Muscle of leg (tissue), 11 donors: ENCODE data around the gene KANTR. TPM values are rescaled to one million over a fixed set of nuclear protein-coding genes. Genes with fewer than 3 reads are reported as not detected.

Experiments used
- DNase-seq: peaks from one replicate; pipeline ENCODE4 v3.0.0; 2013
- H3K27ac ChIP-seq: one replicate; pipeline ENCODE4 v1.5.1; 2013; ENCODE audit warnings: mild to moderate bottlenecking, low read length, control low read depth
- H3K27me3 ChIP-seq: one replicate; pipeline ENCODE4 v1.6.1; 2013; ENCODE audit warnings: low read length; ENCODE audit not compliant: control insufficient read depth, insufficient read depth
- H3K36me3 ChIP-seq: one replicate; pipeline ENCODE4 v1.6.1; 2013; ENCODE audit warnings: low read length; ENCODE audit not compliant: control insufficient read depth, insufficient read depth
- H3K4me1 ChIP-seq: one replicate; pipeline ENCODE4 v1.6.1; 2013; ENCODE audit warnings: low read length; ENCODE audit not compliant: control insufficient read depth, insufficient read depth
- H3K4me3 ChIP-seq: one replicate; pipeline ENCODE4 v1.5.1; 2013; ENCODE audit warnings: low read length, control low read depth
- H3K9me3 ChIP-seq: replicated peaks from 2 replicates; pipeline ENCODE4 v1.6.1; 2013; ENCODE audit warnings: low read depth, low read length; ENCODE audit not compliant: control insufficient read depth
- WGBS: methylation state at CpG from one replicate; pipeline ENCODE4 v1.1.5; 2013; ENCODE audit warnings: missing lambda C conversion rate; ENCODE audit not compliant: insufficient coverage; 5-methylcytosine and 5-hydroxymethylcytosine counted together
- polyA plus RNA-seq, 8 donors: library from polyadenylated mRNA; unstranded; fragments of 120-200 nt; gene quantifications; one replicate each; pipeline versions ENCODE4 v1.2.1 to v1.2.3, GENCODE V29; 2013; ENCODE audit warnings: inconsistent platforms in 1 of 8, low replicate concordance in 1 of 8; ENCODE audit not compliant: insufficient read length in 8 of 8, insufficient read depth in 1 of 8
- total RNA-seq: library from RNA; stranded (reverse); fragments of 120-200 nt; gene quantifications from one replicate; pipeline ENCODE4 v1.2.4, GENCODE V29; 2013

KANTR gene
- total and polyA plus RNA-seq, 9 donors, result 4.3 to 18.2 (median 8.5) TPM

GRCh38 chrX:53081925-53082772 lies 11.8 kb upstream of the KANTR start, which contains the start of gene TSPYL2:
Gene TSPYL2 (plus strand): TSS chrX:53082367. CDS start chrX:53082499, 132 bp downstream.
- peaks cover 46% of the 10 kb centered on the region for H3K27me3 ChIP-seq
- H3K4me1 ChIP-seq, result peaks cover 8% of the 10 kb centered on the region
- no peaks in the 10 kb centered on the region for H3K9me3 ChIP-seq

GRCh38 chrX:53082773-53083616 lies 10.9 kb upstream of the KANTR start:
- WGBS, result 39% methylated on average over 28 of the region's 31 CpGs
- peak overlapping the region; percentile 88 for H3K27ac ChIP-seq
- H3K4me1 ChIP-seq, result peaks cover 9% of the 10 kb centered on the region
- peaks cover 49% of the 10 kb centered on the region for H3K27me3 ChIP-seq
- H3K4me3 ChIP-seq, result peak overlapping the region; percentile 72
- no peak for DNase-seq
- peaks cover 21% of the 10 kb centered on the region for H3K36me3 ChIP-seq
- H3K9me3 ChIP-seq, result no peaks in the 10 kb centered on the region

More at GRCh38 chrX:53081925-53082772, 11.8 kb upstream of the KANTR start, which contains the start of gene TSPYL2:
- 38% methylated on average over 71 of the region's 86 CpGs for WGBS
- Histone ChIP-seq H3K27ac (peak within 1 kb of the TSS; percentile 88), H3K36me3 (peaks cover 21% of the 10 kb centered on the region), H3K4me3 (peak within 1 kb of the TSS; percentile 72)
- DNase-seq, result peak; percentile 99

GRCh38 chrX:53084043-53084570 lies 9.8 kb upstream of the KANTR start:
- 37% methylated on average over 2 of the region's 4 CpGs for WGBS
- H3K9me3 ChIP-seq, result no peaks in the 10 kb centered on the region
- peaks cover 52% of the 10 kb centered on the region for H3K27me3 ChIP-seq
- no peak for DNase-seq
- peaks cover 21% of the 10 kb centered on the region for H3K36me3 ChIP-seq
- no peak overlapping the region for H3K4me3 ChIP-seq
- H3K27ac ChIP-seq, result no peak overlapping the region
- H3K4me1 ChIP-seq, result peaks cover 13% of the 10 kb centered on the region

- peaks cover 21% of the 10 kb centered on the region for H3K36me3 ChIP-seq
- peaks cover 13% of the 10 kb centered on the region for H3K4me1 ChIP-seq
- H3K9me3 ChIP-seq, result no peaks in the 10 kb centered on the region
- H3K27ac ChIP-seq, result no peak overlapping the region
- H3K4me3 ChIP-seq, result no peak overlapping the region
- H3K27me3 ChIP-seq, result peaks cover 48% of the 10 kb centered on the region
- WGBS, result 94% methylated on average over 6 of the region's 9 CpGs
- no peak for DNase-seq
Observed at GRCh38 chrX:53084863-53085262, 9.1 kb upstream of the KANTR start.

- Histone ChIP-seq H3K4me1 (peaks cover 13% of the 10 kb centered on the region), H3K27ac (no peak overlapping the region)
- 80% methylated on average over 16 of the region's 17 CpGs for WGBS
Observed at GRCh38 chrX:53085661-53086229, 8.2 kb upstream of the KANTR start.

GRCh38 chrX:53086464-53086863 lies 7.5 kb upstream of the KANTR start:
- H3K27ac ChIP-seq, result no peak overlapping the region
- H3K27me3 ChIP-seq, result peaks cover 53% of the 10 kb centered on the region
- no peaks in the 10 kb centered on the region for H3K9me3 ChIP-seq
- peaks cover 13% of the 10 kb centered on the region for H3K4me1 ChIP-seq
- DNase-seq, result no peak
- WGBS, result 67% methylated on average over 6 of the region's 6 CpGs
- H3K36me3 ChIP-seq, result peaks cover 21% of the 10 kb centered on the region
- no peak overlapping the region for H3K4me3 ChIP-seq

More at GRCh38 chrX:53085661-53086229, 8.2 kb upstream of the KANTR start:
- DNase-seq, result no peak
- H3K9me3 ChIP-seq, result no peaks in the 10 kb centered on the region
- peaks cover 46% of the 10 kb centered on the region for H3K27me3 ChIP-seq
- no peak overlapping the region for H3K4me3 ChIP-seq
- peaks cover 21% of the 10 kb centered on the region for H3K36me3 ChIP-seq

- 60% methylated on average over 3 of the region's 3 CpGs for WGBS
- H3K36me3 ChIP-seq, result peaks cover 21% of the 10 kb centered on the region
- H3K4me3 ChIP-seq, result no peak overlapping the region
- H3K27ac ChIP-seq, result no peak overlapping the region
- no peaks in the 10 kb centered on the region for H3K9me3 ChIP-seq
- H3K27me3 ChIP-seq, result peaks cover 54% of the 10 kb centered on the region
- no peak for DNase-seq
- peaks cover 13% of the 10 kb centered on the region for H3K4me1 ChIP-seq
Observed at GRCh38 chrX:53087388-53087831, 6.5 kb upstream of the KANTR start.

GRCh38 chrX:53088136-53088974 lies 5.6 kb upstream of the KANTR start:
- peaks cover 21% of the 10 kb centered on the region for H3K36me3 ChIP-seq
- DNase-seq, result peak; percentile 89
- peak overlapping the region; percentile 37 for H3K4me3 ChIP-seq
- peak overlapping the region; percentile 72 for H3K27ac ChIP-seq
- peaks cover 9% of the 10 kb centered on the region for H3K4me1 ChIP-seq
- peaks cover 53% of the 10 kb centered on the region for H3K27me3 ChIP-seq
- WGBS, result 45% methylated on average over 48 of the region's 51 CpGs
- no peaks in the 10 kb centered on the region for H3K9me3 ChIP-seq

- H3K4me1 ChIP-seq, result peaks cover 7% of the 10 kb centered on the region
- peak overlapping the region; percentile 37 for H3K4me3 ChIP-seq
- peak overlapping the region; percentile 72 for H3K27ac ChIP-seq
- peaks cover 61% of the 10 kb centered on the region for H3K27me3 ChIP-seq
- peak; percentile 80 for DNase-seq
- peaks cover 16% of the 10 kb centered on the region for H3K36me3 ChIP-seq
- no CpG with 5 or more reads among the region's 11 CpGs for WGBS
- H3K9me3 ChIP-seq, result no peaks in the 10 kb centered on the region
Observed at GRCh38 chrX:53089224-53089842, 4.6 kb upstream of the KANTR start.
